T47D (cell line): ENCODE measurements around the gene DNAJC18.
"Not testable (repeated sequence)": the region's sequence is repeated elsewhere in the genome, so short reads cannot be mapped to it uniquely, and the experiment has no call there.

Source experiments
- DNase-seq, 2 experiments: peaks; one replicate each; pipeline versions ENCODE4 v3.0.0 to v3.0.0-alpha.2; 2011 to 2012; ENCODE audit warnings: low read depth in 1 of 2, low spot score in 1 of 2
- JUND ChIP-seq: IDR thresholded peaks from 2 replicates; pipeline ENCODE4 v1.6.1; 2012; ENCODE audit warnings: low read depth
- in situ Hi-C: cut with HindIII; loops from 2 replicates; pipeline ENCODE4 v1.10.0; 2016; ENCODE audit warnings: low sequenced_read_pairs, low pct_unique_long_range_greater_than_20kb

The DNAJC18 gene

GRCh38 chr5:139457241-139457640 lies 17.9 kb upstream of the DNAJC18 start:
- no peak for TF ChIP-seq JUND
- in situ Hi-C loops, result no loop called here
- DNase-seq, result no peak

- DNase-seq, result no peak
- TF ChIP-seq JUND, result no peak
- in situ Hi-C loops, result no loop called here
These were observed 17.5 kb upstream of the DNAJC18 start for GRCh38 chr5:139456776-139457175.

- in situ Hi-C loops, result no loop called here
- no peak for DNase-seq
- TF ChIP-seq JUND, result no peak
These were observed 15.4 kb upstream of the DNAJC18 start for GRCh38 chr5:139454568-139455290.

- no peak for DNase-seq
- TF ChIP-seq JUND, result no peak
- in situ Hi-C loops, result no loop called here
These were observed 14.6 kb upstream of the DNAJC18 start for GRCh38 chr5:139453683-139454567.

GRCh38 chr5:139451878-139452660 lies 12.7 kb upstream of the DNAJC18 start:
- in situ Hi-C loops, result no loop called here
- TF ChIP-seq JUND, result no peak
- DNase-seq, result no peak

- DNase-seq, result no peak
- no peak for TF ChIP-seq JUND
- in situ Hi-C loops, result no loop called here
These were observed 11.9 kb upstream of the DNAJC18 start for GRCh38 chr5:139451176-139451575.

GRCh38 chr5:139446956-139447779 lies 7.8 kb upstream of the DNAJC18 start:
- in situ Hi-C loops, result no loop called here
- DNase-seq, result no peak
- no peak for TF ChIP-seq JUND

GRCh38 chr5:139445325-139446170 lies 6.2 kb upstream of the DNAJC18 start:
- peak in 1 of 2 experiments; percentile 39 for DNase-seq
- TF ChIP-seq JUND, result no peak
- in situ Hi-C loops, result no loop called here

- TF ChIP-seq JUND, result no peak
- DNase-seq, result no peak
- in situ Hi-C loops, result no loop called here
These were observed 4.6 kb upstream of the DNAJC18 start for GRCh38 chr5:139443831-139444453.

GRCh38 chr5:139440416-139440815 lies 1.1 kb upstream of the DNAJC18 start:
- DNase-seq, in situ Hi-C loops: not testable (repeated sequence)

- no peak for TF ChIP-seq JUND
- in situ Hi-C loops, result no loop called here
- DNase-seq, result no peak
These were observed 665 bp downstream of the DNAJC18 start for GRCh38 chr5:139438707-139439012.
